CD4-positive, alpha-beta T cell treated with Interleukin-17A for 1 hour (primary cell): ENCODE results near the gene RERG.

ENCODE experiments used
- DNase-seq: peaks from one replicate; pipeline ENCODE4 v3.0.0-alpha.2; 2020

RERG gene

DNA sequence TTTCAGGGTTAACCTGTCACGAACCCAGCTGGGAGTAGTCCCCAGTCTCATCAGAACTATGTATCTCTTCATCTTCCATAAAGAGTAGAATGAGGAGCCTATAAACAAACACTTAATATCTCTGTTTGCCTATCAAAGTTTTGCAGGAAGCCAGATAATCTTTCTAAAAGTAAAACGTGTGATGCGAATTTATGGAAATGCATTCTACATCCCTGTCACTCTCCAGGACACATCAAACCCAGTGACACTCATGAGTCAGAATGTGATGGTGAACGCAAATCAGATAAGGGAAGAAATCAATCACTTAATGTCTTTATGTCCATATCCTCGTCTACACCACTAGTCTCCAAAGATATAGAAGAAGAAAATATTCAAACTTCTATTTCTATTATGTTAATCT lies 37.4 kb downstream of the RERG start:
- DNase-seq, result no peak

DNA sequence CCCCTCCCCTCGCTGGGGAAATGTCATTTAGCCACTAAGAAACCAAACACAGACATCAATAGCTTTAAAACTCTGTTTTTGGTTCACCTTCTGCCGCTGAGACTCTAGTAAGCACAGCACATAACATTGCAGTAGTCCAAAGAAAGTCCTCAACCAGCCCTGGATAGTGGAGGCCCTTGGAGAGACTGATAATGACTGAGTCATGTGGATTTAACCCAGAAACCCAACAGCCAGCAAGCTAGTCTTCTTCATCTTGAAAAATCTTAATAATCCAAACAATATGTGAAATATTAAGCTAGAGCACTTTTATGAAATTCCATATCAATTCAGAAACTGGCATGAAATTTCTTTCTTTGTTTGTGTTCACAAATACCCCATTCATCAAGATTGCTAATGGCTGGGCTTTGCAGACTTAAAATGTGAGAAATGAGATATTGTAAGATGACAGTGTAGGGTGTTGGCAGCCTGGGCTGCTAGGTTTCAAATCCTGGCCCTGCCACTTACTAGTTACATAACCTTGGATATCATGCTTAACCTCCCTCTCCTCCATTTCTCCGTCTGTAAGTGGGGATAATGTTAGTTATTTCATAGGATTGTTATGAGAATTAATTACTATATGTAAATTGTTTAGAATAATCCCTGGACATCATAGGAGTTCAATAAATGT lies 40.1 kb downstream of the RERG start:
- no peak for DNase-seq

DNA sequence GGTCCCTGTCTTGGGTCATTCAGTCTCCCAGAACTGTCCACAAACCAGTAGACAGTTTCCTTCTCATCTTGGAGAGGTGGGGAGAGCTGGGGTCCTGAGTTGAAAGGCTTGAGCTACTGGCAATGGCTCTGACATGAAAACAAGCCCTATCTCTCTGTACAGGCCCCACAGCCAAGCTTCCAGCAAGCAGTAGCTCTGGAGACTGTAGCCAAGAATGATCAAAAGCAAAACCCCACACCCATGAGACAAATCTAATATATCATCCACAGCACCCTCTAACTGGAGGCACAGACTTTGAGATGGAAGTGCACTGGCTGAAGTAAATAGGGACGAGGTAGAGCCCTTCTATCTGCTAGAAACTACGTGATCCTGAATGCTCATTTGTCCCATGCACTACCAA lies 40.9 kb downstream of the RERG start:
- no peak for DNase-seq

DNA sequence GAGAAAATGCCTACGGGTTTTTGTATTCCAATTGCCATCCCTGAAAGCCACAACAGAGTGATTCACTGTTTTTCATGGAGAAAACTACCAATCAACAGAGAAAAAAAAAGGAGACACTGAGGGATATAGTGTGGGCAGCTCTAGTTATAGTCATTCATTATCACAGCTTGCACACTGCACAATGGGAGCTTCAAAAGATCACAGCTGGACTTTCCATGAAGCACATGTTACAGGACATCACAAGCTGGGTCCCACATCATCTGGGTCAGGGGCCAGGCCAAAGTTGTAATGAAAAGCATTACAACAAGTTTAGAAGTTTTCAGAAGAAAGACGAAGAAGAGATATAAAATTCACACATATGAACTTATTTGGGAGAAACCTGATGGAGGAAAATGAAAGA lies 41.5 kb downstream of the RERG start:
- DNase-seq, result no peak

DNA sequence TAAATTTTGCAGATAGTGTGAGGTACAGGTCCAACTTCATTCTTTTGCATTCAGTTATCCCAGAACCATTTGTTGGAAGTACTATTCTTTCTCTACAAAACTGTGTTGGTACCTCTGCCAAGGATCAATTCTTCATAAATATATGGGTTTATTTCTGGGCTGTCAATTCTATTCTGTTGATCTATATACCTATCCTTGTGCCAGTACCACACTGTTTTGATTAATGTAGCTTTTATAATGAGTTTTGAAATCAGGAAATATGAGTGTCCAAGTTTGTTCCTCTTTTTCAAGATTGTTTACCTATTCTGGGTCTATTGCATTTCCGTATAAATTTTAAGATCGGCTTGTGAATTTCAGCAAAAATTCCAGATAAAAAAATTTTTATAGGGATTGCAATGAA lies 48.1 kb downstream of the RERG start:
- no peak for DNase-seq

DNA sequence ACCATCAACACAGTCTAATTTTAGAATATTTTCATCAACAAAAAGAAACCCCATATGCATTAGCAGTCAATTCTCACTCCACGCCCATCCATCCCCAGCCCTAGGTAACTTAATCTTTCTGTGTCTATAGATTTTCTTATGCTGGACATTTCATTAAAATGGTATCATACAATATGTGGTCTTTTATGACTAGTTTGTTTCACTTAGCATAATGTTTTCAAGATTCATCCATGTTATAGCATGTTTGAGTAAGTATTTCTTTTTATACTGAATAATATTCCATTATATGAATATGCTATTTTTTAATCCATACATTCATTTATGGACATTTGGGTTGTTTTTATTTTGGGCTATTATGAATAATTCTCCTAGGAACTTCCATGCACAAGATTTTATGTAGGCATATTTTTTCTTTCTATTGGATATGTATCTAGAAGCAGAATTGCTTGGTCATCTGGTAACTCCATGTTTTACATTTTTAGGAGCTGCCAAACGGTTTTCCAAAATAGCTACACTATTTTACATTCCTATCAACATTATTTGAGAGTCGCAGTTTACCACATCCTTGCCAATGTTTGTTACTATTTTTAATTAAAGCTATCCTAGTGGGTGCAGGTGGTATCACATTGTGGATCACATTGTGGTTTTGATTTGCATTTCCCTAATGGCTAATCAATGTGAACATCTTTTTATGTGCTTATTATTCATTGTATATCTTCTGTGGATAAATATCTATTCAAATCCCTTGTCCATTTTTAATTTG lies 49.0 kb downstream of the RERG start:
- DNase-seq, result no peak

DNA sequence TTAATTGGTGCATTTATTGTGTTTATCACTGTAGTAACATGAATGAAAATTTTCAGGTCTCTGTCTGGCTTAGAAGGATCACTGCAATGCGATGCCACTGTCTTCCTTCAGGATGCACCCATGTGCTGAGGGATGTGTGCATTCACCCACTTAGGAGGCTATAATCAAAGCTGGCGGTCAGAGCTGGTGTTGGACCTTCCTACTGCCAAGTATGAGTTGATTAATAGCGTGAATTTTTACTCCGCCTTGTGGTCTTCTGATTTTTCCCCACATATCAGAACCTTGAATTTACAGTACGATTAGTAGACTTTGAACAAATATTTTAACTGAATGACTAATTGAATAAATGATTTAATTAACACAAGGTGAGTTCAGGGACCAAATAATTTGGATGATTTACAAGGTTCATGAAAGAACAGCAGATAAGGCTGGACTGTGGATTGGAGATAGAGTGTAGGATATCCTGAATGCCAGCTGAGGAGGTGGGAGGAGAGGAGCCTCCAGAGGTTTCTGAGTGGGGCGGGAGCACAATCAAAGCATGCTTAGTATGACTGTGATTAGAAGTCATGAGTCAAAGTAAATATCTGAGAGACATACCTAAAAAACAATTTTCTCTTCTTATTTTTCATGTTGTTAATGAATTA lies 50.1 kb downstream of the RERG start:
- DNase-seq, result no peak

DNA sequence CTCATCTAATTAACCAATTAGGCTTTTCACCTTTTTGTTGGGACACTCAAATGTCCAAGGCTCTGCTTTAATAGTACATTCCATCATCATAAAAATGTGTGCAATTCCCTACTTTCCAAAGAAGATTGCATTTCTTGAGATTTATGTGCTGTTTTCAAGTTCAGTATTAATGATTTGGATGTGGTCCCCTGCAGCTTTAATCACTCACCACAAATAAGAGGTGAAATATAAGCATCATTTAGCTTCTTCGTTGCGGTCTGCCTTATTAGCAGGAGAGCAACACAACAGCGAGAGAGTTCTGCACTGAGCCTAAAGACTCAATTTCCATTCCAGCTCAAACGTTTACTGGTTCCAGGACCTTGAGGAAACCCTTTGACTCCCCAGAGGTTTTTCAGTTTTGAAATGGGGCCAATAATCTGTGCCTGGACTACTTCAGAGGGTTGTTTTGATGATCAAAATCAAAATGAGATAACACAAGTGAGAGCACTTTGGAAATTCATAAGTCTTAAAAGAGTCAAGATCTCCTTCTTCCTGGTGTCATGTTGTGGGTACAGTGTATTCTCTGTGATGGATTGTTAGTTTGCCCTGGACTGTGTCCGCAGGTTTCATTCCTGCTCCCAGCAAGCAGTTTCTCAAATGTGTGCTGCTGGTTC lies 53.1 kb downstream of the RERG start:
- no peak for DNase-seq

DNA sequence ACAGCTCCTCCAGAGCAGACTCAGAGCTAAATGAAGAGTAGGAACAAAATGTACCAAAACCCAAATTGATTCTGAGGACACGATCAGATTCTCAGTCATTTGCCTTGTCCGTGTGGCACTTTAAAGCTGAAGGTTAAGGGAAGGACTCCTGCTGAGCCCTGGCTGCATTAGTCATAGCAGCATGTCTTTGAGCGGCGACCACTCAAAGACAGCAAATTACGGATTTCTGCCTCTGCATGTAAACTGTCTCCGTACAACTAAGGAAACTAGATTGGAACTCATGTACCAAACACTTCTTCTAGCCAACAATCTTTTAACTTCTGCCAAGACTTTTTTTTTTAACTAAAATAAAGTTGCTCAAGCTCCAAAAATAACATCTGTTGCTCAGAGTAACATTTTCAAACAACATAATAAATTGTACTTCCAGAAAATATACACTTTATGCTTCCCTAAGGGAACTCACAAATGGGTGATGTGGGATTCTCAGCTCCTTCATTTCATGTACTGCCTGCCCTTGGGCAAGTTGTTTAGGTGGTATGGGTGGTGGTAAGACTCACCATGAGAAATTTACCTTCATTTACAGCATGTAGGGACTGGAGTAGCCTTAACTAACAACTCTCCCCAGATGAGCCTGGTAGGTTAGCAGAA lies 56.1 kb downstream of the RERG start:
- no peak for DNase-seq

DNA sequence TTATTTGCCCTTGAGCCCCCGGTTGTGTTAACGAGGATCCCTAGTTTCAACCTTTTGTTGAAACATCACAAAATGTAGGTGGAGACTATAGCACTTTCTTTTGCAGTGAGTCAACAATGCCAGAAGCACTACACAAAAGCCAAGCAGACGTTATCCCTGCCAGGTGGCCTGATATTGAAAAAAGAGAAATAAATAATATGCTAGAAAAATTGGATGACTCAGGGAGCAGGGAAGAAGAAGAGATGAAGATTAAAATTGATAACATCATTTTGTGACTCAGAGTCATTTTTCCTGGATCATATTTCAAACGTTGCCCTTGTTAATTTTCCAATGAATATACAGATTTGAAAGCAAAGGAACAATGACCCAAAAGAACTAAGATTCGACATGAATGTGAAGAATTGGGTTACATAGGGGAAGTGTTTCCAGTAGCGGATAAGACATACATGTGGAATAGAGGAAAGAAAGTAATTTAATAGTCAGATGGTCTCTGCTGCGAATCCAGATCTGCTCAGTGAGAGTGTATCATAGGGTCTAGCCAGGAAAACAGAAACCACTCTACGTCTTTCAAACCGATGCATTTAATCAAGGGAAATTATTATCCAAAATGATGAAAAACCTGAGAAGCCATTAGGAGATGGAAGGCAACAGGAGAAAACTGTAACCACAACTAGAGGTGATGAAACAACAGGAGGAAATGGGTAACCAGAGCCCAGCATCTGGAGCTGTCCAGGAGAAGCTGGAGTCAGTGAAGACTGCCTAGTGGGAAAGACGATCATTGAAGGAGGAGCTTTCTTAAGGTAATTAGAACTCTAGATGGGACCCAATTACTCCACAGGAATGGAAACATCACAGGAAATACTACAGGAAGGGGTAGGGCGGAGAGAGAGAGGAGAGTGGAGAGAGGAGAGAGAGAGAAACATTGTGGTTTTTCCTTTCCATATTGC lies 57.9 kb downstream of the RERG start:
- DNase-seq, result no peak

DNA sequence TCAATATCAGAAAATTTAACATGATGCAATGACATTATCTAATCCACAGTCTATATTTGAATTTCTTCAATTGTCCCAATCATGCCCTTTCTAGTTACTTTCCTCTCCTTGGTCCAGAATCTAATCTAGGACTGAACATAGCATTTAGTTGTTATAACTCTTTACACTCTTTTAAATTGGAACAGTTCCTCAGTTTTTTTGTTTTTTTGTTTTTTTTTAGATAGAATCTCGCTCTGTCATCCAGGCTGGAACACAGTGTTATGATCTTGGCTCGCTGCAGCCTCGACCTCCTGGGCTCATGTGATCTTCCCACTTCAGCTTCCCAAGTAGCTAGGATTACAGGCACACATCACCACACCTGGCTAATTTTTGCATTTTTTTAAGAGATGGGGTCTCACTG lies 63.1 kb downstream of the RERG start:
- DNase-seq, result no peak

DNA sequence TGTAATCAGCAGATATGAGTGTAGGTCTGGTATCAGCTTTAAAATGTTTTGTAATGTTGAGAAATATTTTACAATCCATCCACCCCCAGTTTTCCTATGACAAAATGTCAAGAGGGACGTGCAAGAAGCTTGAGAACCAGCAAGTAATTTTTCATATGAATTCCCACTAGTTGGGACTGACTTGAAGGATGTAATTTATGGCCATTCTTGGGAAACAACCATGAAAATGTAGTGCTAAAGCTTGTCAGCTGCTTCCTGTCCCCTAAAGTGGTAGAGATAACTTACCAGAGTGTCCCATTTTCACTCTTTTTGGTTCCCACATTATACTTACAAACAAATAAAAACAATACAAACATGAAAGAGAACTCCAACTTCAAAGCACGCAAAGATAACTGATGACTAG lies 63.9 kb downstream of the RERG start:
- DNase-seq, result no peak

DNA sequence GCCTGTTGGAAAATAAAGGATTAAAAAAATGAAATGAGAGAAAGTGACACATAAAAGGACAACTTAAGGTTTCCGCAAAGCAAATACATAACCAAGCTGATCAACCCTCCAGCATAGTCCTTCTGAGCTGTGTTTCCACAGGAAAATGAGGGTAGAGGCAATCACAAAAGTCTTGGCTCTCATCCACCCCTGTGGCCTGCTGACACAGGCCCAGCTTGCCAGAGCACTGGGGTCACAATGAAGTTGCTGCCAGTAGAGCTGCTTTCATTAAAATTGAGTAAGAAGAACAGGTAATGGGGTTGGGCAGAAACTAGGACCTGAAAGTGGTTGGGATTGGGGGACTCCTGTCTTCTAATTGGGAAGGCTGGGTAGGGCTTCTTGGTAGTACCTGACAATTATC lies 65.9 kb downstream of the RERG start:
- DNase-seq, result no peak

DNA sequence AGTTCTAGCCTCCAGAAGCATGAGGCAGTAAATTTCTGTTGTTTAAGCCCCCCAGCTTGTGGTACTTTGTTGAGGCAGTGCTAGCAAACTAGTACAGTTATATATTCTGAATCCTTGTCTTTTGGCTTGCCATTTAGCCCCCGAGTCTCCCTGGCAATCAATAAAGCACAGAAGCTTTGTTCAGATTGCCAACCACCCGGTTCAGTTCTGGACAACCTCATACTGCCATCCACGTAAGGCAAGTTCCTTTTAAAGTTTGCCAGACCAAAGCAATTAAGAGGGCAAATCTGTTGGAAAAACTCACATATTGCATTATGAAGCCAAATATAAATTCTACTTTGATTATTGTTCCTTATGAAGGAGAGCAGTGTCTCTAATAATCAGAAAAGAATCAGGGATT lies 67.1 kb downstream of the RERG start:
- DNase-seq, result no peak

DNA sequence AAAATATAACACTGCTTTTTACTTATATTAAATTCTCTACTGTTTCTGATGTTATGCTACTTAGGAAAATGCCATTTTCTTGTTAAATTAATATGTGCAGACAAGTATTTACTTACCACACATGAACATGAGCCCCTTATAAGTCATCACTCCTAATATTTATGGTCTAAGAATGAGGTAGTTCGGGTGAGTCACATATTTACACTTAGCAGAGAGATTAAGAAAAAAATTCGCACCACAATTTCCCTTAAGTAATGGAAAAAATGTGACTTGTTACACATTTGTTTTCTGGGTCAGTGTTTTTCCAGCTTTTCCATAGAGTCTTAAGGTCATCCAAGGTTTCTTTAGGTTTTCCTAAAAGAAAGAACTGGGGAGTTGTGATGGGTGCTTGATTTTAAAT lies 68.3 kb downstream of the RERG start:
- DNase-seq, result no peak

DNA sequence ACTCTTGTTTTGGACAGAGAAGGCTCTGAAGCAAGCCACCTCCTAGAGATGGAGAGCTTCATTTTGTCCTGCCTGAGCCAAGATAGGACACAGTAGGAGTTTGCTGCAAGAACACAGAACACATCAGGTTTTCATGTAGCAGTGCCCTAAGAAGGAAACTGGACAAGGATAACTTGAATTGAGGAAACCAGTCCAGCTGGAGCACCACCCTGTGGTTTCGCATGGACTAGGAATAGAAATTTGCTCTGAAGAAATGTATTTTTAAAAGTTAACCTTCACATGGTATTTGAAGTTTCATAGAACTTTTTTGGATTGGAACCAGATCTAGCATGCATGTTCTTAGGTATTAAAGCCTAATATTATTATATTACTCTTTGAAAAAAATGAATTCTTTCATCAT lies 68.8 kb downstream of the RERG start:
- DNase-seq, result no peak

DNA sequence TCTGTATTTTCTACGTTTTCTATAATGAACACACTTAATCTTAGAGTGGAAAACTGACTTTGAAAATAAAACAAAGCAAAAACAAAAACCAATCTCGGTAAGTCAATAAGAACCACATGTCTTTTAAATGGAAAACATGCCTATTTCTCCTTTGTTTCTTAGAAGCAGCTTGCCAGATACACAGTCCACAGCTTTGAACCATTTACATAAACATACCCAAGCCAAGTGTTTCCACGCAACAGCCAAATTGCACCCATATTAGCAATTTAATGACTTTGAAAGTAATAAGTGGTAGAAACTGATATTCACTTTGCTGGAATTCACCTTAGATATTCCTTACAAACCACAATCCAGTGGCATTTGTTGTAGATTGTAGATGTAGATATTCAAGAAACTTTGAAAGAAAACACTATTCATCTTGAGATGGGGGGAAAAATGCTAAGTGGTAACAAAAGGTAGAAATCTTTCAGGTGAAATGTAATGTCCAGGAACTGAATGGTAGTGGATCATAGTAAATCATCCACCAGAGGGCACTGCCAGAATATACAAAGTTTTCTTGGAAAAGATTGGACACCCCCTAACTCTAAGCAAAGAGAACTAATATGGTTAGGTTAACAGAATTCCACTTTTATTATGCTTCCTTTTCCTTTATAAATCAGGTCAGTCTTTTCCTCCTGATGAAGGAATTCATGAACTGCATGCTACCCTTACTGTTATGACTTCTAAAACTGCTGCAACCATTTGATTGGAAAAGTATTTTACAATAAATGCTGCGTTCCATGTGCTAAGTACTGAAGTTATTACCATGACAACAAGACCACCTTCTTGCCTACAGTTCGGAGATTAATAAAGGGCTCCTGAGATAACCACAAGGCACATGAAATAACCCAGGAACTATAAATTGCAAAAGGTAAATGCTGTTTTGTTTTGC lies 69.8 kb downstream of the RERG start:
- no peak for DNase-seq

DNA sequence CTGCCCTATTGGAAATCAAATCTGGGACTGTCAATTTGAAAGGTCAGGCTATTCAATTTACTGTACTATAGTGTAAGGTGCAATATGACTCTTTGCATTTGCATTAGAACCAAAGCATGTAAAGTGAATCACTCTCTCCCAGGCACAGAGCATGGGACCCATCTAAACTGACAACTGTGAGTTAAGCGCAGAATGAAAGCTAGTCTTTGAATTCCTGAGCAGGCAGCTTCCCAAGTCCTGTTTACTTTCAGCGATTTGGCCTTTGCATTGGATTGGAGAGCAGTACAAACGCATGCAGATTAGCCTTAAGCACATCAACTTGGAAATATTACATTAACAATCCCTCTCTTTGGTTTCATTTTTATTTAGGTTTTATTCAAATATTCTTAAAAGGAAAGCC lies 74.6 kb downstream of the RERG start:
- DNase-seq, result no peak

DNA sequence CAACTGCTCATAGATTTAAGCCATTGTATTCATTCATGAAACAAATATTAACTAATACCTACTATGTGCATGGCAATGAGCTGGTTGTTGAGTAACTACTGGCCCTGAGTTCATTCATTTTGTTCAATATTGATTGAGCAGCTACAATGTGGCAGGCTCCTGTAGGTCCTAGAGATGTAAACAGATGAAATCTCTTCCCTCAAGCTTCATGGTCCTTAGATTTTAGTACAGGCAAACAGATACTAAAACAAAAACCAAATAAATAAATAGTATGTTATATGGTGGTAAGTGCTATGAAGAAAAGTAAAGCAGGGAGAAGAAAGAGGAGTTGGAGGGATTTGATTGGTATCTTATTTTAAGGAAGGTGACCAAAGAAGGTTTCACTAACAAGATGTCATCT lies 77.8 kb downstream of the RERG start:
- DNase-seq, result no peak

DNA sequence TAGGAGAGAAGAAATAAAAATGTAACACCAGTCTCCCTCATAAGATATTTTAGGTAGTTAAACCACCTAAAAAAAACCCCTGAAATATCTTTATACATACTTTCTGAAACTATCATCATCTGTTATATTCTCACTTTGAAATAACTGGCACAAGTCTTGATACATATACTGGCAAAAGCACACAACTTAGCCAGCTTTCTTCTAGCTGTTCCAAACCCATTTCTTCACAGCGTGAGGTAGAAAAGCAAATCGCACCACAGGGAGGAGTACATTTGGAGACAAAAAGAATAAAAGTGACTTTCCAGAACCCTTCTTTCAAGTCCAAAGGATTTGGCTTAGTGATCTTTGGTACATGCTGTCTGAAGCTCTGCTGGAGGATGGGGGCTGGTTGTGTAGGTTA lies 78.5 kb downstream of the RERG start:
- no peak for DNase-seq

DNA sequence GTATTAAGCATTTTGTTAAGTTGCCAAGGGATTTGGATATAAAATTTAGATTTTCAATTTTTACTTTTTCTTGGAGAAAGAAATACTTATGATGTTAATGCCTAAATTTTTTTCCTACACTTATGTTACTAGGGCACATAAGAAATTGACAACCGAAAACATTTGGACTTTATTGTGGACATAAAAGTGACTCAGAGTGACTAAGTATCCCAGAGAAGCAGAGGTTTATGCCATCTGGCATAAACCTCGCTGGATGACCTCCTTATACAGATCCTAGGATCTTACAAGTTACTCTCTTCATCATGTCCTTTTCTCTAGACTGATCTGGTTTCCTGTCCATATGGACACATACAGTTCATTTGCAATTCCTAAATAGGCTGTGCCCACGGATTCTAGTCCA lies 89.8 kb downstream of the RERG start:
- no peak for DNase-seq
